GM21529 (cell line): ENCODE results near the gene PARVA.

ENCODE experiments used
- ATAC-seq: cut with Tn5 transposase; IDR thresholded peaks from one replicate; pipeline ENCODE4 v1.9.1; 2021; ENCODE audit not compliant: unreplicated experiment

PARVA gene

GRCh38 chr11:12544986-12545775 lies 167.8 kb downstream of the PARVA start:
- ATAC-seq, result no peak

- no peak for ATAC-seq
Observed at GRCh38 chr11:12546122-12546521, 168.8 kb downstream of the PARVA start.

GRCh38 chr11:12546660-12547059 lies 169.3 kb downstream of the PARVA start:
- no peak for ATAC-seq

- no peak for ATAC-seq
Observed at GRCh38 chr11:12547953-12548650, 170.7 kb downstream of the PARVA start.

GRCh38 chr11:12552692-12553091 lies 175.3 kb downstream of the PARVA start:
- no peak for ATAC-seq

GRCh38 chr11:12554122-12554521 lies 176.8 kb downstream of the PARVA start:
- no peak for ATAC-seq

GRCh38 chr11:12556155-12556554 lies 178.8 kb downstream of the PARVA start:
- no peak for ATAC-seq

- no peak for ATAC-seq
Observed at GRCh38 chr11:12556788-12557384, 179.5 kb downstream of the PARVA start.

GRCh38 chr11:12559011-12559410 lies 181.6 kb downstream of the PARVA start:
- no peak for ATAC-seq

- ATAC-seq, result no peak
Observed at GRCh38 chr11:12560362-12560761, 183.0 kb downstream of the PARVA start.

- ATAC-seq, result no peak
Observed at GRCh38 chr11:12560861-12561260, 183.5 kb downstream of the PARVA start.

- no peak for ATAC-seq
Observed at GRCh38 chr11:12564012-12564411, 186.6 kb downstream of the PARVA start.

GRCh38 chr11:12565406-12565805 lies 188.0 kb downstream of the PARVA start:
- ATAC-seq, result no peak

- ATAC-seq, result no peak
Observed at GRCh38 chr11:12567746-12568460, 190.5 kb downstream of the PARVA start.

GRCh38 chr11:12569499-12570425 lies 192.4 kb downstream of the PARVA start:
- no peak for ATAC-seq

- no peak for ATAC-seq
Observed at GRCh38 chr11:12573707-12574485, 196.5 kb downstream of the PARVA start.

- no peak for ATAC-seq
Observed at GRCh38 chr11:12577725-12578644, 200.6 kb downstream of the PARVA start.

- no peak for ATAC-seq
Observed at GRCh38 chr11:12581416-12581815, 204.0 kb downstream of the PARVA start.

- no peak for ATAC-seq
Observed at GRCh38 chr11:12581923-12582322, 204.6 kb downstream of the PARVA start.
